OCI-LY7 (cell line): Measurements from ENCODE around the gene OSCAR. TPM values are rescaled to one million over a fixed set of nuclear protein-coding genes. Genes with fewer than 3 reads are reported as not detected.

Experiments
- BruUV-seq: library from RNA; stranded (reverse); fragments of 400-500 nt; replicated peaks from 2 replicates; lab custom pipeline; 2021; lab: Mats Ljungman, UMichigan
- CTCF ChIA-PET: fragments of 300-600 bp; sonication (Branson Sonifier 250); formaldehyde crosslinking; loops from one replicate; lab custom pipeline; 2022; ENCODE audit warnings: antibody characterized with exemption; ENCODE audit not compliant: unreplicated experiment; lab: Charles Lee
- POLR2A ChIA-PET: fragments of 300-600 bp; sonication (Branson Sonifier 250); formaldehyde crosslinking; loops from one replicate; lab custom pipeline; 2022; ENCODE audit warnings: antibody characterized with exemption; lab: Charles Lee
- DNase-seq: peaks from one replicate; pipeline ENCODE4 v3.0.0-alpha.2; 2015; ENCODE audit warnings: low spot score
- H2AFZ ChIP-seq: fragments of 200-600 bp; sonication (generic), shearing (Covaris generic); 2 replicates; pipeline ENCODE4 v1.6.1; 2014; ENCODE audit warnings: mild to moderate bottlenecking, antibody characterized with exemption, low read length, moderate library complexity
- H3K27ac ChIP-seq: fragments of 200-600 bp; sonication (generic); 2 replicates; pipeline ENCODE4 v1.5.1; 2014; ENCODE audit warnings: mixed run types, low read depth, mild to moderate bottlenecking, moderate library complexity, low read length, inconsistent platforms; ENCODE audit not compliant: poor library complexity, severe bottlenecking
- H3K36me3 ChIP-seq: fragments of 200-600 bp; sonication (generic); 2 replicates; pipeline ENCODE4 v1.6.1; 2014; ENCODE audit warnings: mild to moderate bottlenecking, antibody characterized with exemption, low read length, moderate library complexity, mixed read lengths; ENCODE audit not compliant: insufficient read depth
- H3K4me1 ChIP-seq: fragments of 200-600 bp; sonication (generic); 2 replicates; pipeline ENCODE4 v1.5.1; 2014; ENCODE audit warnings: mild to moderate bottlenecking, low read length; ENCODE audit not compliant: insufficient read depth, poor library complexity, severe bottlenecking
- H3K4me2 ChIP-seq: fragments of 200-600 bp; sonication (generic); 2 replicates; pipeline ENCODE4 v1.6.1; 2014; ENCODE audit warnings: mild to moderate bottlenecking, low read length
- H3K4me3 ChIP-seq: fragments of 200-600 bp; sonication (generic); 2 replicates; pipeline ENCODE4 v1.5.1; 2014; ENCODE audit warnings: mild to moderate bottlenecking, low read depth, low read length; ENCODE audit not compliant: poor library complexity, severe bottlenecking
- H3K79me2 ChIP-seq: fragments of 200-600 bp; sonication (generic); 2 replicates; pipeline ENCODE4 v1.6.1; 2016; ENCODE audit warnings: low read depth, mild to moderate bottlenecking, low read length, moderate library complexity, mixed read lengths; ENCODE audit not compliant: insufficient read depth
- H3K9me2 ChIP-seq: fragments of 200-600 bp; sonication (generic); 2 replicates; pipeline ENCODE4 v1.6.1; 2016; ENCODE audit warnings: mild to moderate bottlenecking, low read length, mixed read lengths; ENCODE audit not compliant: insufficient read depth
- H3K9me3 ChIP-seq: fragments of 200-600 bp; sonication (generic); 2 replicates; pipeline ENCODE4 v1.6.1; 2014; ENCODE audit warnings: mild to moderate bottlenecking, mixed run types, low read length, mixed read lengths
- H4K20me1 ChIP-seq: fragments of 200-600 bp; sonication (generic); 2 replicates; pipeline ENCODE4 v1.6.1; 2014; ENCODE audit warnings: mild to moderate bottlenecking, antibody characterized with exemption, low read length, moderate library complexity, mixed read lengths; ENCODE audit not compliant: insufficient read depth
- EZH2phosphoT487 ChIP-seq: fragments of 200-600 bp; sonication (generic); IDR thresholded peaks from 2 replicates; pipeline ENCODE4 v1.6.1; 2018; ENCODE audit warnings: low read depth, borderline replicate concordance, mild to moderate bottlenecking, mixed run types, antibody characterized with exemption, low read length, moderate library complexity, mixed read lengths
- intact Hi-C: fragments of 100-400 bp; cut with micrococcal nuclease; formaldehyde crosslinking; loops from one replicate; pipeline ENCODE4 v1.10.0; 2022; ENCODE audit not compliant: unreplicated experiment
- total RNA-seq, 2 experiments: library from RNA; depleted of rRNA in 1 of 2; stranded (reverse); fragments of >200 nt in 1 of 2; shearing (Covaris generic) in 1 of 2; gene quantifications; 2 replicates each; pipeline ENCODE4 v1.2.3, GENCODE V29; 2014 to 2022
- TF ChIP-seq, protein P1 (sequence below): fragments of 200-600 bp; sonication (generic); conservative IDR thresholded peaks from 2 replicates; pipeline ENCODE4 v1.5.1; 2014; ENCODE audit warnings: mild to moderate bottlenecking, antibody characterized with exemption, low read length, moderate library complexity, mixed read lengths

The OSCAR gene
- total RNA-seq, 2 experiments from 2014 or later, result 0.32 TPM; not detected in 1

DNA sequence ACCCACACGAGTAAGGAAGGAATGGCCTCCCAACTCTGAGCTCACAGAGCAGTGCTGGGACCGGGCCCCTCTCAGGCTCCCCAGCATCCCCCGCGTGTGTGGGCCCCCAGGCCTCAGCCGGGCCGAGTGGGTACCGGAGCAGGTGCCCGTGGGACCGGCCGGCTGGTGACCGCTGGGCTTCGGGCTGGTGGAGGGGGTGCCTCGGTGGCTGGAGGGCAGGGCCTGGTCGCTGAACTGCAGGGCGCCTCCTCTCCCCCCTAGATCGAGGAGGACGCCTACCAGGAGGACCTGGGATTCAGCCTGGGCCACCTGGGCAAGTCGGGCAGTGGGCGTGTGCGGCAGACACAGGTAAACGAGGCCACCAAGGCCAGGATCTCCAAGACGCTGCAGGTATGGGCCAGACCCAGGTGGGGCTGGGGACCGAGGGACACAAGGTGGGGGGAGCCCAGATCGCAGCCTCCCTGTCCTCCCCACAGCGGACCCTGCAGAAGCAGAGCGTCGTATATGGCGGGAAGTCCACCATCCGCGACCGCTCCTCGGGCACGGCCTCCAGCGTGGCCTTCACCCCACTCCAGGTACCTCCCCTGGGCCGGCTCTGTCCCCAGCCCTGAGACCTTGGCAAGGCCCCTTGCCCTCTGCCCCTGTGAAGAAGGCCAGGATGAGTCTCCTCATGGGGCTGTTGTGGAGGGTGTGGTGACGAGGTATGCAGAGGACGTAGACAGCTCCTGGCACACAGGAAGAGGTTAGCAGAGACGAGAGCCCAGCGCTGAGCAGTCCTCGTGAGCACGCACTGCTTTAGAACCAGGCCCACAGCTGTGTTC is 28.4 kb upstream of the OSCAR start:
- no peak for DNase-seq
- Histone ChIP-seq H3K79me2 (no peaks in the 10 kb centered on the region), H3K4me3 (no peak overlapping the region), H3K36me3 (peaks cover 64% of the 10 kb centered on the region), H3K4me1 (no peaks in the 10 kb centered on the region), H3K9me3 (no peaks in the 10 kb centered on the region), H3K9me2 (no peaks in the 10 kb centered on the region), H2AFZ (no peak overlapping the region), H4K20me1 (no peaks in the 10 kb centered on the region), H3K4me2 (no peak overlapping the region), H3K27ac (no peak overlapping the region)
- CTCF ChIA-PET, result no interaction called here
- no peak for TF ChIP-seq EZH2phosphoT487
- TF ChIP-seq, protein P1, sequence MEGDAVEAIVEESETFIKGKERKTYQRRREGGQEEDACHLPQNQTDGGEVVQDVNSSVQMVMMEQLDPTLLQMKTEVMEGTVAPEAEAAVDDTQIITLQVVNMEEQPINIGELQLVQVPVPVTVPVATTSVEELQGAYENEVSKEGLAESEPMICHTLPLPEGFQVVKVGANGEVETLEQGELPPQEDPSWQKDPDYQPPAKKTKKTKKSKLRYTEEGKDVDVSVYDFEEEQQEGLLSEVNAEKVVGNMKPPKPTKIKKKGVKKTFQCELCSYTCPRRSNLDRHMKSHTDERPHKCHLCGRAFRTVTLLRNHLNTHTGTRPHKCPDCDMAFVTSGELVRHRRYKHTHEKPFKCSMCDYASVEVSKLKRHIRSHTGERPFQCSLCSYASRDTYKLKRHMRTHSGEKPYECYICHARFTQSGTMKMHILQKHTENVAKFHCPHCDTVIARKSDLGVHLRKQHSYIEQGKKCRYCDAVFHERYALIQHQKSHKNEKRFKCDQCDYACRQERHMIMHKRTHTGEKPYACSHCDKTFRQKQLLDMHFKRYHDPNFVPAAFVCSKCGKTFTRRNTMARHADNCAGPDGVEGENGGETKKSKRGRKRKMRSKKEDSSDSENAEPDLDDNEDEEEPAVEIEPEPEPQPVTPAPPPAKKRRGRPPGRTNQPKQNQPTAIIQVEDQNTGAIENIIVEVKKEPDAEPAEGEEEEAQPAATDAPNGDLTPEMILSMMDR, result no peak
- BruUV-seq, result no TSS peak
- intact Hi-C loops, result no loop called here
- POLR2A ChIA-PET, result no interaction called here

DNA sequence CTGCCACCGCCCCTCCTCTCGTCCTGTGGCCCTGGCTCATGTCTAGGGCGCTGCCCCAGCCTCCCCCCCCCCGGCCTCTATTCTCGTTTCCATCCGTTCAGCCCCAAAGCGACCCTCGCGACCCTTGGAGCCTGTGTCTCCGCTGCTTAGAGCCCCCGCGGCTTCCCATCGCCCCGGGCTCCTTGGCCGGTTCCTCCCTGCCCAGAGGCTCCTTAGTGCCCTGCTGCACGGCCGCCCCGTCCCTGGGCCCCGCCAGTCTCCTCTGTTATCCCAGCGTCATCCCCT is 27.8 kb upstream of the OSCAR start:
- no peak for DNase-seq
- no TSS peak for BruUV-seq
- POLR2A ChIA-PET, result no interaction called here
- Histone ChIP-seq H3K9me2 (no peaks in the 10 kb centered on the region), H3K9me3 (no peaks in the 10 kb centered on the region), H3K4me1 (no peaks in the 10 kb centered on the region), H4K20me1 (no peaks in the 10 kb centered on the region), H3K79me2 (no peaks in the 10 kb centered on the region), H3K36me3 (peaks cover 70% of the 10 kb centered on the region), H3K4me3 (no peak overlapping the region), H3K27ac (no peak overlapping the region), H2AFZ (no peak overlapping the region), H3K4me2 (no peak overlapping the region)
- TF ChIP-seq, protein P1, result no peak
- CTCF ChIA-PET, result no interaction called here
- intact Hi-C loops, result no loop called here

DNA sequence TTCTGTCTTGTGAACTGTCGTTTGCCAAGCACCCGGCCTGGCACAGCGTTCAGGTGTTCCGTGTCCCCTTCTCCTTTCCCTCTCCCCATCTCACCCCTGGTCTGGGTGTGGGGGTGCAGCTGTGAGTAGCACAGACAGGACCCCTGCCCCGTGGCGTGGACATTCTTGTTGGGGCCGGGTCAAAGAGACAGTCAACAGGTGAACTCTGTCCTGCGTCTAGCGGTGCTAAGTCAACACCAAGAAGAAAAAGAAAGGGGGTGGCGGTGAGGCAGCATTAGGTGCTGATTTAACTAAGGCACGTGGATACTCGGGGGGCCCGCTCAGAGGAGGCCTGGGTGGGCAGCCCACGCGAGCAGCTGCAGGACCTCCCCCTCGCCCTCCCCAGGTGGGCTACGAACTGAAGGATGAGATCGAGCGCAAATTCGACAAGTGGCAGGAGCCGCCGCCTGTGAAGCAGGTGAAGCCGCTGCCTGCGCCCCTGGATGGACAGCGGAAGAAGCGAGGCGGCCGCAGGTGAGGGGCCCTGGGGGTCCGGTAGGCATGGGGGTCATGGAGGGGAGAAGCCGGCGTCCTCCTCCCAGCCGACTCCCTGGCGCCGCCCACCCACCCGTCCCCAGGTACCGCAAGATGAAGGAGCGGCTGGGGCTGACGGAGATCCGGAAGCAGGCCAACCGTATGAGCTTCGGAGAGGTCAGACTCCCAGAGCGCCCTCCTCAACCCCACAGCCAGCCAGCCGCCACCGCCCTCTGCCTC is 27.3 kb upstream of the OSCAR start:
- no peaks in the 10 kb centered on the region for H4K20me1 ChIP-seq
- no peaks in the 10 kb centered on the region for H3K79me2 ChIP-seq
- DNase-seq, result no peak
- no peaks in the 10 kb centered on the region for H3K9me3 ChIP-seq
- no peak overlapping the region for H3K27ac ChIP-seq
- H2AFZ ChIP-seq, result no peak overlapping the region
- intact Hi-C loops, result no loop called here
- CTCF ChIA-PET, result no interaction called here
- POLR2A ChIA-PET, result no interaction called here
- no TSS peak for BruUV-seq
- H3K36me3 ChIP-seq, result peaks cover 75% of the 10 kb centered on the region
- H3K4me2 ChIP-seq, result no peak overlapping the region
- no peaks in the 10 kb centered on the region for H3K4me1 ChIP-seq
- no peaks in the 10 kb centered on the region for H3K9me2 ChIP-seq
- H3K4me3 ChIP-seq, result no peak overlapping the region
- TF ChIP-seq, protein P1, result no peak
- TF ChIP-seq EZH2phosphoT487, result no peak
